ENCODE results near the gene TNFRSF18.

DNA sequence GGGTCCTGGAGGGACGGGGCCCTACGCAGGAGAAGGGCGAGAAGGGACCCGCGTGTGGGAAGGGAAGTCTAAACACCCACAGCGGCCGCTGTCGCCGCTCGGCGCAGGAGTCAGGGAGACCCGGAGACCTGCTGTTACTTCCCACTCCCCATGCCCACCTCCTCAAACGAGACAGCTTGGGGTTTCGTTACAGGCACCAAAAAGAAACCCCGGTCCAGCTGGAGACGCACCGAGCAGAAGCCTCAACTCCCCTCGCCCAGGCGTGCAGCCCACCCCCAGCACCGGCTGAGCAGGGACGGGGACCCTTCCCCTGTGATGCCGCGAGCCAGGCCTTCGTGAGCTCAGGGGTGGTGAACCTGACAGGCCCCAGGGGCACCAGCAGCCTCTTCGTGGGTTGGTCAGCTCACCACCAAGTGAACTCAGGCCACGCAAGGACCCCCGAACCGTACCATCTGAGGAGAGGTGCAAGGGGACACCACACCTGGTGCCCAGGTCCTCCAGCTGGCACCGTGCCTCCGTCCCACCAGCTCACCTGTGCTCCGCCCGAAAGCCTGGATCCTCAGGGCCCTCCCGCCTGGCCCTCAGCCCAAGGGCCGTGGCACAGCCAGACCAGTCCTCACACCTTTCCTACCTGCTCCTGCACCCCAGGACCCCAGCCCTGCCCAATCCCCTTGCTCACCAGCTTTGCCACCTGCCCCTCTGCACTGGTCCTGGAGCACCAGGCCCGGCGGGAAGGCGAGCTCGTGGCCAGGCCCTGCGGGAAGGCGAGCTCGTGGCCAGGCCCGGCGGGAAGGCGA is 20.4 kb upstream of the TNFRSF18 start:
- TF ChIP-seq YY1 (IDR thresholded peaks at IDR 0.05; ENCODE audit: insufficient read depth, insufficient read length) (no peak), ZNF274 (IDR thresholded peaks at IDR 0.05; ENCODE audit: low read depth, low read length) (no peak)
